Keratinocyte (primary cell): Measurements from ENCODE around the gene ANKS1A. TPM values are rescaled to one million over a fixed set of nuclear protein-coding genes. Genes with fewer than 3 reads are reported as not detected.

Source experiments
- DNase-seq: peaks from one replicate; pipeline ENCODE4 v3.0.0-alpha.2; 2011; ENCODE audit warnings: low read depth, missing footprints, low spot score
- FAIRE-seq: peaks from 2 replicates; lab custom pipeline; 2011; peaks lifted over from hg19 to GRCh38; lab: Jason Lieb, UNC
- H2AFZ ChIP-seq: 2 replicates; pipeline ENCODE4 v1.6.0; 2012; ENCODE audit warnings: low read length, control low read depth, inconsistent platforms; ENCODE audit not compliant: control insufficient read depth
- H3K27ac ChIP-seq: 2 replicates; pipeline ENCODE4 v1.5.1; 2011; ENCODE audit warnings: low read length; ENCODE audit not compliant: control insufficient read depth, insufficient read depth
- H3K27me3 ChIP-seq: 3 replicates; pipeline ENCODE4 v1.6.0; 2011; ENCODE audit warnings: low read length; ENCODE audit not compliant: control insufficient read depth, insufficient read depth; ENCODE audit errors: extremely low read depth
- H3K36me3 ChIP-seq, 2 experiments: 2 replicates in 1 of 2; 3 replicates in 1 of 2; pipeline ENCODE4 v1.5.1; 2011; ENCODE audit warnings: low read length in 2 of 2, mild to moderate bottlenecking in 1 of 2; ENCODE audit not compliant: control insufficient read depth in 2 of 2, insufficient read depth in 2 of 2; ENCODE audit errors: extremely low read depth in 1 of 2
- H3K4me1 ChIP-seq: 3 replicates; pipeline ENCODE4 v1.5.1; 2011; ENCODE audit warnings: low read length; ENCODE audit not compliant: control insufficient read depth, insufficient read depth; ENCODE audit errors: extremely low read depth
- H3K4me2 ChIP-seq: 3 replicates; pipeline ENCODE4 v1.6.0; 2011; ENCODE audit warnings: low read depth, low read length; ENCODE audit not compliant: control insufficient read depth, insufficient read depth; ENCODE audit errors: extremely low read depth
- H3K4me3 ChIP-seq, 3 experiments: fragments of 200-600 bp in 1 of 3; sonication (generic) in 1 of 3; 2 replicates in 2 of 3; 3 replicates in 1 of 3; pipeline ENCODE4 v1.5.1; 2011 to 2016; ENCODE audit warnings: low read length in 3 of 3, mild to moderate bottlenecking in 3 of 3, control low read depth in 2 of 3, inconsistent platforms in 1 of 3, low read depth in 1 of 3, mixed read lengths in 1 of 3, mixed run types in 1 of 3, moderate library complexity in 1 of 3; ENCODE audit not compliant: control insufficient read depth in 2 of 3, insufficient read depth in 2 of 3; ENCODE audit errors: extremely low read depth in 1 of 3
- H3K79me2 ChIP-seq: 2 replicates; pipeline ENCODE4 v1.6.0; 2012; ENCODE audit warnings: low read length; ENCODE audit not compliant: control insufficient read depth, insufficient read depth
- H3K9ac ChIP-seq: 3 replicates; pipeline ENCODE4 v1.6.0; 2011; ENCODE audit warnings: low read length; ENCODE audit not compliant: control insufficient read depth, insufficient read depth; ENCODE audit errors: extremely low read depth
- H3K9me1 ChIP-seq: 3 replicates; pipeline ENCODE4 v1.6.0; 2011; ENCODE audit warnings: low read length; ENCODE audit not compliant: control insufficient read depth, insufficient read depth; ENCODE audit errors: extremely low read depth
- H3K9me3 ChIP-seq: 2 replicates; pipeline ENCODE4 v1.5.1; 2012; ENCODE audit warnings: low read depth, low read length; ENCODE audit not compliant: control insufficient read depth
- H4K20me1 ChIP-seq: 3 replicates; pipeline ENCODE4 v1.6.0; 2011; ENCODE audit warnings: low read length; ENCODE audit not compliant: control insufficient read depth, insufficient read depth; ENCODE audit errors: extremely low read depth
- EZH2 ChIP-seq: IDR thresholded peaks from one replicate; pipeline ENCODE4 v1.6.1; 2012; ENCODE audit warnings: inconsistent platforms, mild to moderate bottlenecking, low read length, moderate library complexity
- dilution Hi-C: fragments of 300-500 bp; cut with MboI; formaldehyde crosslinking; loops from one replicate; pipeline ENCODE4 v1.7.0; 2020; ENCODE audit warnings: low sequenced_read_pairs; ENCODE audit not compliant: extremely low pct_ligation_motif_present
- polyA plus RNA-seq, 5 experiments: library from polyadenylated mRNA; depleted of rRNA in 3 of 5; stranded (reverse) in 3 of 5; stranded (forward) in 1 of 5; unstranded in 1 of 5; fragments of >200 nt; gene quantifications; 1 replicate in 1 of 5; 2 replicates in 3 of 5; 3 replicates in 1 of 5; pipeline versions ENCODE4 v1.2.1 to v1.2.3, GENCODE V29; 2011 to 2012; ENCODE audit warnings: missing spikeins in 2 of 5, low read depth in 1 of 5, low replicate concordance in 1 of 5
- TF ChIP-seq, protein P1 (sequence below), 3 experiments: IDR thresholded peaks in 1 of 3; conservative IDR thresholded peaks in 1 of 3; optimal IDR thresholded peaks in 1 of 3; 2 replicates in 2 of 3; 3 replicates in 1 of 3; pipeline versions ENCODE3 to v1.5.1; 2011; ENCODE audit warnings: low read length in 3 of 3, mild to moderate bottlenecking in 3 of 3, moderate library complexity in 2 of 3, control low read depth in 1 of 3, inconsistent platforms in 1 of 3; ENCODE audit not compliant: insufficient read depth in 2 of 3; ENCODE audit errors: extremely low read depth in 1 of 3

The ANKS1A gene
- polyA plus RNA-seq, 1 donor (not counting 4 experiments of a cell fraction or from before 2014, with no cell fraction given) = 8.6 TPM

DNA sequence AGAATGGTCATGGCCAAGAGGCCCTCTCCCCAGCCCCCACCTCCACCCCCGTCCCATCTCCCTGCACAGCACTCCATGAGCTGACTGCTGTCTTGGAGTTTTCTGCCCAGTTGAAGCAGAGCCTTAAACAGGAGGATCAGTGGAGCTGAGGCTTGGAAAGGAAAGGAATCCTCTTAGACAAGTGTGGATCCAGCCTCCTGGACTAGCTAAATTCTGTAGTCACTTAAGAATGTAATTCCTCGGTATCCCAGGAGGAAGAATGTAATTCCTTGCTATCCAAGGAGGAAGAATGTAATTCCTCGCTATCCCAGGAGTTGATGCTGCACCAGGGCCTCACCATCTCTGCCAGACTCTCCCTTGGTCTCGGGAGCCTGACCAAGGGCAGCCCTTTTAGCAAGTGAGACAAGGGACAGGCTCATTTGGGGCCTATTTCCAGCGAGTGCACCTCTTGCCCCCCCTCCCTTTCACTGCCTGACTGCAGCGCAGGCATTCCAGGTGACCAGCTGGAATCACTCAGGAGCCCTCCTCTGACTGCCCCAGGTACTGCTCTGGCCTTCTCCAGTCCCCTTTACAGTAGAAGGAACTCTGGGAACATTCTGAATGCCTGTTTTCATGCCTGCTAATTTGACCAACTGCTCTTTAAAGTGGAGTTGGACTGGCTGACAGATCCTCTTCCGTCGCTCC, 175.8 kb downstream of the ANKS1A start:
- FAIRE-seq = no peak

DNA sequence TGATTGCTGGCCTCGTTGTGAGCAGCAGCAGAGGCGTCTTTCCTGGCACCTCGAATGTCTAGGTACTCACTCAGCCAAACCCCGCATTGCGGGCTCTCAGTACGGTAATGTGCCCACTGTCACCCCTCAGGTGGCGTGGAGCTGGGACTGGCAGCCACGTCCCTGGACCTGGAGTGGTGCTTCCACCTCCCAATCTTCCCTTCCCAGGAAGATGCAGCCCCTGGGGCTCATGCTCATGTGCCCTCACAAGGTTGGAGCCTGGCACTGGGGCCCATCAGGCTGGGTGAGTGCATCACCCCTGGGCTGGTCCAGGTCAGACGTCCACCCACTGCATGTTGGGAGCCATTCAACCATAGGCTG, 176.4 kb downstream of the ANKS1A start:
- Histone ChIP-seq H3K9me1 (no peaks in the 10 kb centered on the region), H2AFZ (no peak overlapping the region), H3K9me3 (no peaks in the 10 kb centered on the region), H3K4me3 (no peak overlapping the region), H3K4me1 (no peaks in the 10 kb centered on the region), H3K9ac (no peak overlapping the region), H3K27ac (no peak overlapping the region), H3K27me3 (no peaks in the 10 kb centered on the region), H4K20me1 (no peaks in the 10 kb centered on the region), H3K79me2 (no peaks in the 10 kb centered on the region), H3K36me3 (peaks cover 5 to 10% of the 10 kb centered on the region in 2 experiments), H3K4me2 (no peak overlapping the region)
- FAIRE-seq (no peak), DNase-seq (no peak)
- TF ChIP-seq, protein P1, sequence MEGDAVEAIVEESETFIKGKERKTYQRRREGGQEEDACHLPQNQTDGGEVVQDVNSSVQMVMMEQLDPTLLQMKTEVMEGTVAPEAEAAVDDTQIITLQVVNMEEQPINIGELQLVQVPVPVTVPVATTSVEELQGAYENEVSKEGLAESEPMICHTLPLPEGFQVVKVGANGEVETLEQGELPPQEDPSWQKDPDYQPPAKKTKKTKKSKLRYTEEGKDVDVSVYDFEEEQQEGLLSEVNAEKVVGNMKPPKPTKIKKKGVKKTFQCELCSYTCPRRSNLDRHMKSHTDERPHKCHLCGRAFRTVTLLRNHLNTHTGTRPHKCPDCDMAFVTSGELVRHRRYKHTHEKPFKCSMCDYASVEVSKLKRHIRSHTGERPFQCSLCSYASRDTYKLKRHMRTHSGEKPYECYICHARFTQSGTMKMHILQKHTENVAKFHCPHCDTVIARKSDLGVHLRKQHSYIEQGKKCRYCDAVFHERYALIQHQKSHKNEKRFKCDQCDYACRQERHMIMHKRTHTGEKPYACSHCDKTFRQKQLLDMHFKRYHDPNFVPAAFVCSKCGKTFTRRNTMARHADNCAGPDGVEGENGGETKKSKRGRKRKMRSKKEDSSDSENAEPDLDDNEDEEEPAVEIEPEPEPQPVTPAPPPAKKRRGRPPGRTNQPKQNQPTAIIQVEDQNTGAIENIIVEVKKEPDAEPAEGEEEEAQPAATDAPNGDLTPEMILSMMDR (optimal IDR thresholded peaks at IDR 0.05 in 1 of 3, IDR thresholded peaks at IDR 0.05 in 1 of 3, conservative IDR thresholded peaks at IDR 0.05 in 1 of 3; ENCODE audit: extremely low read depth in 1 of 3, insufficient read depth in 2 of 3, low read length in 3 of 3) = no peak
- TF ChIP-seq EZH2 = no peak
- dilution Hi-C loops = no loop called here

More for the DNA sequence above, 175.8 kb downstream of the ANKS1A start:
- TF ChIP-seq, protein P1 (optimal IDR thresholded peaks at IDR 0.05 in 1 of 3, IDR thresholded peaks at IDR 0.05 in 1 of 3, conservative IDR thresholded peaks at IDR 0.05 in 1 of 3; ENCODE audit: extremely low read depth in 1 of 3, insufficient read depth in 2 of 3, low read length in 3 of 3) = no peak
- TF ChIP-seq EZH2 = no peak
- Histone ChIP-seq H3K9ac (no peak overlapping the region), H3K4me2 (no peak overlapping the region), H3K27ac (no peak overlapping the region), H3K4me1 (no peaks in the 10 kb centered on the region), H2AFZ (no peak overlapping the region), H3K36me3 (peaks cover 10 to 14% of the 10 kb centered on the region in 2 experiments), H3K79me2 (no peaks in the 10 kb centered on the region), H3K9me1 (no peaks in the 10 kb centered on the region), H4K20me1 (peaks cover under 1% of the 10 kb centered on the region), H3K27me3 (no peaks in the 10 kb centered on the region), H3K4me3 (no peak overlapping the region), H3K9me3 (no peaks in the 10 kb centered on the region)
- DNase-seq = no peak
- dilution Hi-C loops = no loop called here
